Measurements from ENCODE around the gene ELK3. TPM values are rescaled to one million over a fixed set of nuclear protein-coding genes. Genes with fewer than 3 reads are reported as not detected.

The ELK3 gene
- total RNA-seq, 1 experiment from 2014 or later = 9.4 TPM

GRCh38 chr12:96225044-96225855, 31.1 kb downstream of the ELK3 start:
- H3K36me3 Mint-ChIP-seq (ENCODE audit: insufficient read depth in 1 of 3, low read depth in 3 of 3) = peaks cover 0 to 2% (median 0%) of the 10 kb centered on the region in 3 experiments; a peak in 1 of 7 replicates
- Histone ChIP-seq H2AK5ac (ENCODE audit: insufficient read length, low read length) (no peak overlapping the region), H3K9ac (ENCODE audit: extremely low read depth, insufficient read length, low read length) (no peak overlapping the region), H3K18ac (ENCODE audit: insufficient read length, low read depth, low read length) (no peak overlapping the region), H3K56ac (ENCODE audit: insufficient read length, low read depth, low read length) (no peak overlapping the region), H2BK15ac (ENCODE audit: low read depth, low read length) (no peak overlapping the region), H3K4ac (ENCODE audit: low read depth, low read length) (no peak overlapping the region), H4K8ac (replicated peaks; ENCODE audit: insufficient read length, low read depth, low read length) (no peak overlapping the region), H3K27ac (ENCODE audit: insufficient read length, low read depth, low read length) (no peak overlapping the region), H3K23me2 (ENCODE audit: insufficient read length, low read depth, low read length, poor library complexity, severe bottlenecking) (no peaks in the 10 kb centered on the region), H2BK12ac (ENCODE audit: insufficient read length, low read depth, low read length) (no peak overlapping the region), H3K14ac (ENCODE audit: insufficient read depth, low read length) (no peak overlapping the region), H3K4me2 (ENCODE audit: insufficient read depth, insufficient read length, low read length) (no peak overlapping the region), H2AFZ (ENCODE audit: low read length) (no peak overlapping the region), H3T11ph (ENCODE audit: low read length) (no peak overlapping the region), H4K91ac (ENCODE audit: insufficient read length, low read depth, low read length) (no peak overlapping the region), H2BK20ac (ENCODE audit: low read depth, low read length, poor library complexity, severe bottlenecking) (no peak overlapping the region), H3K4me1 (ENCODE audit: insufficient read depth, low read length) (no peaks in the 10 kb centered on the region), H2BK5ac (ENCODE audit: insufficient read length, low read length) (no peak overlapping the region), H3K23ac (ENCODE audit: insufficient read length, low read depth, low read length) (no peak overlapping the region), H4K20me1 (ENCODE audit: control insufficient read depth, insufficient read depth, insufficient read length) (no peaks in the 10 kb centered on the region), H3K9me3 (ENCODE audit: control insufficient read depth, low read depth, low read length) (no peaks in the 10 kb centered on the region), H4K5ac (ENCODE audit: insufficient read length, low read depth, low read length) (no peak overlapping the region), H3K79me1 (ENCODE audit: insufficient read depth, low read depth, low read length, poor library complexity, severe bottlenecking) (no peaks in the 10 kb centered on the region), H3K27me3 (ENCODE audit: insufficient read depth, low read length) (no peaks in the 10 kb centered on the region), H3K79me2 (ENCODE audit: insufficient read depth, low read length) (no peaks in the 10 kb centered on the region), H2BK120ac (ENCODE audit: low read depth, low read length, poor library complexity, severe bottlenecking) (no peak overlapping the region)
- no peak overlapping the region for H3K4me3 Mint-ChIP-seq
- DNase-seq = no peak
- peaks cover 6 to 10% of the 10 kb centered on the region in 2 experiments; a peak in 3 of 4 replicates for H3K4me1 Mint-ChIP-seq
- H3K9me3 Mint-ChIP-seq = no peaks in the 10 kb centered on the region
- WGBS (ENCODE audit: extremely low coverage, insufficient read length, low lambda C conversion rate) = no CpG with 5 or more reads among the region's 7 CpGs
- H3K27me3 Mint-ChIP-seq (ENCODE audit: low read depth) = no peaks in the 10 kb centered on the region
- TF ChIP-seq CTCF (conservative IDR thresholded peaks at IDR 0.05) = no peak
- H3K27ac Mint-ChIP-seq = no peak overlapping the region; a peak in 1 of 7 replicates

Measured in H9 (cell line).